ENCODE results near the gene HPCA. TPM values are rescaled to one million over a fixed set of nuclear protein-coding genes. Genes with fewer than 3 reads are reported as not detected.

Gene HPCA
- total RNA-seq, 1 experiment from 2014 or later, result 1.2 TPM

DNA sequence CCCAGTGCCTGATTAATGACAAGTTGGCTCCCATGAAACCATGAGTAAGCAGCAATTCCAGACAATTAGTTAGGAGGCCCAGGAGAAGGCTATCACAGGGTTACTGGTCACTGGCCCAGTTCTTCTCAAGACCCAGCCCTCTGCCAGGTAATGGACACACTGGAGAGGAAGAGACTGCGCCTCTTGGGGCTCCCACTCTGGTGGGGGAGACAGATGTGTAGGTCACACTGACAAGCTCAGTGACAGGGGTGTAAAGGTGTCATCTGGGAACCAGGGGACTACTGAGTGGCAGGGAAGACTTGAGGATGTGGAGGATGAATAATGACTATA lies 4.9 kb downstream of the HPCA start:
- intact Hi-C loops (cut with micrococcal nuclease; ENCODE audit: unreplicated experiment), result no loop called here
- H3K27me3 ChIP-seq (ENCODE audit: control insufficient read depth, insufficient read depth, low read length), result no peaks in the 10 kb centered on the region; the same call in 1 of the 2 replicates
- ATAC-seq, result no peak
- in situ Hi-C loops (cut with HindIII; ENCODE audit: low pct_unique_long_range_greater_than_20kb, low sequenced_read_pairs), result no loop called here
- no peak overlapping the region for H3K4me3 ChIP-seq (ENCODE audit: low read depth in 2 of 2, low read length in 2 of 2)
- no peak for DNase-seq (ENCODE audit: low read depth, low spot score)
- peaks cover 7% of the 10 kb centered on the region; the same call in 1 of the 2 replicates for H3K4me1 ChIP-seq (ENCODE audit: control insufficient read depth, insufficient read depth, low read length)
- ChIA-PET POLR2A (interaction anchor here (0.6 kb wide), 1 partner anchor 10 kb away, joined by 6 read pairs; no protein-coding TSS in a partner anchor), CTCF (interaction anchor here (0.6 kb wide), 1 partner anchor 99 kb away, joined by 14 read pairs; no protein-coding TSS in a partner anchor)
- no peaks in the 10 kb centered on the region for H3K9me3 ChIP-seq (ENCODE audit: control insufficient read depth, insufficient read depth, low read depth, low read length)
- TF ChIP-seq TCF7L2 (IDR thresholded peaks at IDR 0.05; ENCODE audit: low read depth, low read length), result no peak
- no peak for TF ChIP-seq SIN3A (IDR thresholded peaks at IDR 0.05; ENCODE audit: borderline replicate concordance, insufficient read depth, low read depth, low read length)
- TF ChIP-seq POLR2AphosphoS5 (IDR thresholded peaks at IDR 0.05; ENCODE audit: low read depth, low read length), result no peak
- TF ChIP-seq, protein P1, sequence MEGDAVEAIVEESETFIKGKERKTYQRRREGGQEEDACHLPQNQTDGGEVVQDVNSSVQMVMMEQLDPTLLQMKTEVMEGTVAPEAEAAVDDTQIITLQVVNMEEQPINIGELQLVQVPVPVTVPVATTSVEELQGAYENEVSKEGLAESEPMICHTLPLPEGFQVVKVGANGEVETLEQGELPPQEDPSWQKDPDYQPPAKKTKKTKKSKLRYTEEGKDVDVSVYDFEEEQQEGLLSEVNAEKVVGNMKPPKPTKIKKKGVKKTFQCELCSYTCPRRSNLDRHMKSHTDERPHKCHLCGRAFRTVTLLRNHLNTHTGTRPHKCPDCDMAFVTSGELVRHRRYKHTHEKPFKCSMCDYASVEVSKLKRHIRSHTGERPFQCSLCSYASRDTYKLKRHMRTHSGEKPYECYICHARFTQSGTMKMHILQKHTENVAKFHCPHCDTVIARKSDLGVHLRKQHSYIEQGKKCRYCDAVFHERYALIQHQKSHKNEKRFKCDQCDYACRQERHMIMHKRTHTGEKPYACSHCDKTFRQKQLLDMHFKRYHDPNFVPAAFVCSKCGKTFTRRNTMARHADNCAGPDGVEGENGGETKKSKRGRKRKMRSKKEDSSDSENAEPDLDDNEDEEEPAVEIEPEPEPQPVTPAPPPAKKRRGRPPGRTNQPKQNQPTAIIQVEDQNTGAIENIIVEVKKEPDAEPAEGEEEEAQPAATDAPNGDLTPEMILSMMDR (IDR thresholded peaks at IDR 0.05), result no peak
- TF ChIP-seq, protein P2, sequence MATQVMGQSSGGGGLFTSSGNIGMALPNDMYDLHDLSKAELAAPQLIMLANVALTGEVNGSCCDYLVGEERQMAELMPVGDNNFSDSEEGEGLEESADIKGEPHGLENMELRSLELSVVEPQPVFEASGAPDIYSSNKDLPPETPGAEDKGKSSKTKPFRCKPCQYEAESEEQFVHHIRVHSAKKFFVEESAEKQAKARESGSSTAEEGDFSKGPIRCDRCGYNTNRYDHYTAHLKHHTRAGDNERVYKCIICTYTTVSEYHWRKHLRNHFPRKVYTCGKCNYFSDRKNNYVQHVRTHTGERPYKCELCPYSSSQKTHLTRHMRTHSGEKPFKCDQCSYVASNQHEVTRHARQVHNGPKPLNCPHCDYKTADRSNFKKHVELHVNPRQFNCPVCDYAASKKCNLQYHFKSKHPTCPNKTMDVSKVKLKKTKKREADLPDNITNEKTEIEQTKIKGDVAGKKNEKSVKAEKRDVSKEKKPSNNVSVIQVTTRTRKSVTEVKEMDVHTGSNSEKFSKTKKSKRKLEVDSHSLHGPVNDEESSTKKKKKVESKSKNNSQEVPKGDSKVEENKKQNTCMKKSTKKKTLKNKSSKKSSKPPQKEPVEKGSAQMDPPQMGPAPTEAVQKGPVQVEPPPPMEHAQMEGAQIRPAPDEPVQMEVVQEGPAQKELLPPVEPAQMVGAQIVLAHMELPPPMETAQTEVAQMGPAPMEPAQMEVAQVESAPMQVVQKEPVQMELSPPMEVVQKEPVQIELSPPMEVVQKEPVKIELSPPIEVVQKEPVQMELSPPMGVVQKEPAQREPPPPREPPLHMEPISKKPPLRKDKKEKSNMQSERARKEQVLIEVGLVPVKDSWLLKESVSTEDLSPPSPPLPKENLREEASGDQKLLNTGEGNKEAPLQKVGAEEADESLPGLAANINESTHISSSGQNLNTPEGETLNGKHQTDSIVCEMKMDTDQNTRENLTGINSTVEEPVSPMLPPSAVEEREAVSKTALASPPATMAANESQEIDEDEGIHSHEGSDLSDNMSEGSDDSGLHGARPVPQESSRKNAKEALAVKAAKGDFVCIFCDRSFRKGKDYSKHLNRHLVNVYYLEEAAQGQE (IDR thresholded peaks at IDR 0.05; ENCODE audit: insufficient read depth in 1 of 2, low read depth in 2 of 2, low read length in 1 of 2), result no peak
- H3K27ac ChIP-seq (ENCODE audit: low read length), result no peak overlapping the region
- BruUV-seq (replicated peaks), result no TSS peak
- no peaks in the 10 kb centered on the region for H3K36me3 ChIP-seq (ENCODE audit: control insufficient read depth, insufficient read depth, low read length)

DNA sequence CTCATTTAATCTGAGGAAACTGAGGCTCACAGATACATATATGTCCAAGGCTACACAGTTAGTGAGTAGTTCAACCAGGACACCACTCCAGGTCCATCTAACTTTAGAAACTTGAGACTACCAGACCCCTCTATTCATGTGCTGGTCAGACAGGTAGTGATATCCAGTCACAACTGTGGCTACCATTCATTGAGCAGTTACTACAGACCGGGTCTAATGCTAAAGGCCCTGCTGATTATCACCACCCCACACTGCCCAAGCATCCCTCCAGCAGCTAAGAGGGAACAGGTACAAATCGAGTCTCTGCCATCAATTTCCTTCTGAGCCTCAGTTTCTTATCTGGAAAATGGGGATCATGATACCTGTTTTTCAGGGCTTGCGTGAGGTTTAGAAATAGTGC lies 5.3 kb downstream of the HPCA start:
- no peaks in the 10 kb centered on the region for H3K9me3 ChIP-seq (ENCODE audit: control insufficient read depth, insufficient read depth, low read depth, low read length)
- DNase-seq (ENCODE audit: low read depth, low spot score) (no peak), ATAC-seq (no peak)
- H3K36me3 ChIP-seq (ENCODE audit: control insufficient read depth, insufficient read depth, low read length), result no peaks in the 10 kb centered on the region
- no TSS peak for BruUV-seq (replicated peaks)
- TF ChIP-seq SIN3A (IDR thresholded peaks at IDR 0.05; ENCODE audit: borderline replicate concordance, insufficient read depth, low read depth, low read length), result no peak
- intact Hi-C loops (cut with micrococcal nuclease; ENCODE audit: unreplicated experiment), result no loop called here
- no peak overlapping the region for H3K4me3 ChIP-seq (ENCODE audit: low read depth in 2 of 2, low read length in 2 of 2)
- in situ Hi-C loops (cut with HindIII; ENCODE audit: low pct_unique_long_range_greater_than_20kb, low sequenced_read_pairs), result no loop called here
- ChIA-PET POLR2A (interaction anchor here (0.6 kb wide), 1 partner anchor 10 kb away, joined by 6 read pairs; no protein-coding TSS in a partner anchor), CTCF (interaction anchor here (0.6 to 1.1 kb wide), 2 partner anchors 10 to 99 kb away, joined by 3 to 14 read pairs; no protein-coding TSS in a partner anchor)
- H3K27me3 ChIP-seq (ENCODE audit: control insufficient read depth, insufficient read depth, low read length), result no peaks in the 10 kb centered on the region; the same call in 1 of the 2 replicates
- H3K27ac ChIP-seq (ENCODE audit: low read length), result no peak overlapping the region
- peaks cover 6% of the 10 kb centered on the region; the same call in 1 of the 2 replicates for H3K4me1 ChIP-seq (ENCODE audit: control insufficient read depth, insufficient read depth, low read length)
